Measurements from ENCODE around the gene ZNF296.

The ZNF296 gene

DNA sequence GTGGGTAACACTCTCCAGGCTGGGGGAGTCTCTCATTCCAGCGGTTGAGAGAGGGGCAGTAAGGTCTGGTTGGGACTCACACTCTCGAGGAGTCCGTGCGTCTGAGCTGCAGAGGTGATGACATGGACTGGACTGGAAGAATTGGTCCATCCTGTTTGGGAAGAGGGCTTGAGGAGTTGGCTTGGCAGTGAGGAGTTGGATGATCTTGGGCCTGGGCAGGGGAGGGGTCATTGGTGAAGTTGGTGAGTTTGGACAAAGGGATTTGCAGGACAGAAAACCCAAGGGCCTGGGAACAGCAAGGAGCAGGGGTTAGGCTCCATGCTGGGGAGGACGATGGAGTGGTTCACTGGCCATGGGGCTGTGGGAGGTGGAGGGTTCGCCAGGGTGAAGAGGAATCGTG lies 20.4 kb upstream of the ZNF296 start:
- no peak for TF ChIP-seq Cebpa-rat (IDR thresholded peaks at IDR 0.05)
- peak overlapping the region; percentile 70 to 99 (median 97); a peak in 21 of 22 replicates for H3K4me2 ChIP-seq
- peaks cover 0 to 43% (median 30%) of the 10 kb centered on the region in 11 experiments; a peak in 15 of 22 replicates for H3K36me3 ChIP-seq
- peaks cover 78 to 88% (median 81%) of the 10 kb centered on the region in 10 experiments for H3K4me1 ChIP-seq
- no peaks in the 10 kb centered on the region for H3K9me3 ChIP-seq (replicated peaks in 1 of 11)
- H3K9ac ChIP-seq: peak overlapping the region in 10 of 11 experiments; percentile 8 to 99 (median 64); a peak in 16 of 22 replicates
- H3K27ac ChIP-seq: peak overlapping the region in 7 of 11 experiments; percentile 17 to 82 (median 69); a peak in 7 of 22 replicates
- H3K27me3 ChIP-seq: no peaks in the 10 kb centered on the region
- H3K4me3 ChIP-seq: no peak overlapping the region
- peaks cover 1 to 86% (median 82%) of the 10 kb centered on the region in 11 experiments; a peak in 21 of 22 replicates for H4K20me1 ChIP-seq

DNA sequence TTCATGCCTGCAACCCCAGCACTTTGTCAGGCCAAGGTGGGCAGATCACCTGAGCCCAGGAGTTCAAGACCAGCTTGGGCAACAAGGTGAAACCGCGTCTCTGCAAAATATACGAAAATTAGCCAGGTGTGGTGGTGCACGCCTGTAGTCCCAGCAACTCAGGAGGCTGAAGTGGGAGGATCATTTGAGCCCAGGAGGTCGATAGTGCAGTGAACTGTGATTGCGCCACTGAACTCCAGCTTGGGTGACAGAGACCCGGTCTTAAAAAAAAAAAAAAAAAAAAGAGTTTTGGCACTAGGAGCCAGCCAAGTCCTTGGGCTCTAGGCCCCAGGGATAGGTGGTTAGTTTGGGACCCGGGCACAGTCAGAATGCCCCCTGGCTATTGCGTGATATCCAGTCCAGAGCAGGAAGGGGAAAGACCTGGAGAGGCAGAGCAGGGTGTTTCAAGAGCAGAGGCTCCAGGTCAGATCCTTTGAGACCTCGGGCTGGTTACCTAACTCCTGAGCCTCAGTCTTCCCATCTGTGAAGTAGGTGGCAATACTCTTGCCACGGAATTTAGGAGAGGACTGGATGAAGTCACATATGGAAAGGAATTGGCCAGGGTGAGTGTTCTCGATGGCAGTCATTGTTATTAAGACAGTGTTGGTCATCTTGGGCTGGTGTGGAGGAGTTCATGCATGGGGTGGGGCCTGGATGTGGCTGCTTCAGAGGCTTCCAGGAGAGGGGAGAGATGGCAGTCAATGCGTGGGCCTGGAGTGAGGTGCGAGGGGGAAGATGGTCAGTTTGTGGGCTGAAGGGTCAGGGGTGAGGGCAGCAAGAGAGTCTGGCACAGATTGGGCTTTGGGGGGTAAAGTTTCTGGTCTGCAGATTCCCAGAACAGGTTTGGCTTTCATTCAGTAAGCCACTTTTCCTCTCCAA lies 19.5 kb upstream of the ZNF296 start:
- H3K9me3 ChIP-seq (replicated peaks in 1 of 11): peaks cover 0 to 6% (median 0%) of the 10 kb centered on the region in 11 experiments; a peak in 2 of 22 replicates
- peaks cover 6 to 49% (median 36%) of the 10 kb centered on the region in 11 experiments for H3K36me3 ChIP-seq
- H3K4me2 ChIP-seq: peak overlapping the region; percentile 87 to 99 (median 97)
- H3K4me1 ChIP-seq: peaks cover 69 to 84% (median 77%) of the 10 kb centered on the region in 10 experiments
- H3K9ac ChIP-seq: peak overlapping the region in 10 of 11 experiments; percentile 6 to 99 (median 86); a peak in 17 of 22 replicates
- H3K4me3 ChIP-seq: peak overlapping the region in 1 of 10 experiments; percentile 98; a peak in 2 of 20 replicates
- 0 out of 22 replicates have a peak, but pooled peaks of 1 of the 11 experiments have one; percentile 30 for TF ChIP-seq Cebpa-rat (IDR thresholded peaks at IDR 0.05)
- H4K20me1 ChIP-seq: peaks cover 0 to 80% (median 77%) of the 10 kb centered on the region in 11 experiments; a peak in 21 of 22 replicates
- peak overlapping the region in 2 of 11 experiments; percentile 8 to 38; a peak in 3 of 22 replicates for H3K27ac ChIP-seq
- no peaks in the 10 kb centered on the region for H3K27me3 ChIP-seq

DNA sequence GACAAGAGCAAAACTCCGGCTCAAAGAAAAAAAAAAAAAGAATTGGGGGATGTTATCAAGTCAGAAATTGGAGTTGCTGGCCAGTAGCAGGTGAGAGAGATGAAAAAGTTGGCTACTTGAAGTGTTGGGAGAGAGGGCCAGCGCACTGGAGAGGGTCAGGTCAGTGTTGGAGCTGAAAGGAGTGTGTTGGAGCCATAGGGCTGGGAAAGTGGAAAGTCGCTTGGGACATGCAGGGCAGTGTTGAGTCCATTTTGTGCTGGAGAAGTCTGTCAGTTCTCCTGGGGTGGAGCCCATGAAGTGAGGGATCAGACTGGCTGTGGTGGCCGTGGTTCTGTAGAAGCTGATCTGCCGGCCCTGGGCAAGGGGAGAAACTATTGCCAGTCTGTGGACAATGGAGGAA lies 18.4 kb upstream of the ZNF296 start:
- Histone ChIP-seq H3K9me3 (replicated peaks in 1 of 11) (peaks cover 0 to 6% (median 0%) of the 10 kb centered on the region in 11 experiments; a peak in 2 of 22 replicates), H3K4me2 (peak overlapping the region; percentile 87 to 99 (median 97)), H3K27me3 (no peaks in the 10 kb centered on the region), H3K4me3 (peak overlapping the region; percentile 92 to 100 (median 96)), H4K20me1 (peaks cover 0 to 80% (median 75%) of the 10 kb centered on the region in 11 experiments; a peak in 21 of 22 replicates), H3K9ac (peak overlapping the region; percentile 93 to 99 (median 97); a peak in 19 of 22 replicates), H3K27ac (peak overlapping the region in 3 of 11 experiments; percentile 8 to 99 (median 97); a peak in 2 of 22 replicates), H3K36me3 (peaks cover 17 to 54% (median 38%) of the 10 kb centered on the region in 11 experiments), H3K4me1 (peaks cover 59 to 74% (median 67%) of the 10 kb centered on the region in 10 experiments)
- no peak for TF ChIP-seq Cebpa-rat (IDR thresholded peaks at IDR 0.05)

DNA sequence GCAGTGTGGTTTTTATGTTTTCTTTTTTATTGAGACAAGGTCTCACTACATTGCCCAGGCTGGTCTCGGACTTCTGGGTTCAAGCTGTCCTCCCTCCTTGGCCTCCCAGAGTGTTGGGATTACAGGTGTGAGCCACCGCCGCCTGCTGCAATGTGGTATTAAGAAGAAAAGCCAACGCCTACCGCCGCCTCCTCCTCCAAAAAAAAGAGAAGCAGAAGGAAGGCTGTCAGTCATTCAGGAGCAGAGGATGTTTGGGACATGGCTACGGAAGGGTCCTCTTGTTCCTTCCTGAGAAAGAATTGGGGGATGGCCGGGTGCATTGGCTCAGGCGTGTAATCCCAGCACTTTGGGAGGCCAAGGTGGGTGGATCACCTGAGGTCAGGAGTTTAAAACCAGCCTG lies 17.9 kb upstream of the ZNF296 start:
- Histone ChIP-seq H3K27ac (peak overlapping the region; percentile 96 to 100 (median 98); a peak in 21 of 22 replicates), H3K9ac (peak overlapping the region; percentile 93 to 99 (median 97))

DNA sequence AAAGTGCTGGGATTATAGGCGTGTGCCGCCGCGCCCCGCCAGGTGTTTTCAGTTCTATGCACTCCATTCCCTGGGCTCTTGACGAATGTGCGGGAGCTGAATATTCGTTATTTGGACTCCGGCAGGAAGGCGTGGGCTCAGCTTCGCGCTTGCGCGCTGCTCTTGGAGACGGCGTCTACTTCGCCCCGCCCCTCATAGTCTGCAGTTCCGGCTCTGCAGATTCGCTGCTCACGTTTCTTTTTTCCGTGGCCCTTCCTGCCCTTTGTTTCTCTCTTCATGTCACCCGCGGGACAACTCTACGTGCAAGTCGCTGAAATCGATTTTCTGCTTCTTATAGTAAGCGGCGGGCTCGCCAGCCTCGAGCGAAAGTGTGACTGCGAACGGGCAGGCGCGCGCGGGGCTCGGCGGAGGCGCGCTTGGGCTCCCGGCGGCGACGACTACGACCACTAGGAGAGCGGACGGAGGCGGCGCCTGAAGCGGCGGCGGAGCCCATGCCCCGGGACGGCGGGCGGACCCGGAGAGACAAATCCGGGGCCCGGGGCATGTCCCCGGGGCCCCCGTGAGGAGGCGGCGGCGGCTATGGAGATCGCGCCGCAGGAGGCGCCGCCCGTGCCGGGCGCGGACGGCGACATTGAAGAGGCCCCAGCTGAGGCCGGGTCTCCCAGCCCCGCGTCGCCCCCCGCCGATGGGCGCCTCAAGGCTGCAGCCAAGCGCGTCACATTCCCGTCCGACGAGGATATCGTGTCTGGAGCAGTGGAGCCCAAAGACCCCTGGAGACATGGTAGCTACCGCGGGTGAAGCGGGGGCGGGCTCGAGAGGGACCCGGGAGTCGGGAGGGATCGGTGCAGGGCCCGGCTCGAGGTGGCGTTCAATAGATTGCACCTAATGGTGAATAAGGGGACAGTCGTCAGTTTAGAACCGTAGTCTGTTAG lies 16.7 kb upstream of the ZNF296 start, which contains the start of gene PPP1R37:
Gene PPP1R37 (plus strand): TSS at position 433 of the 932 bp plus-strand sequence. CDS start 147 bp downstream, at position 580.
- Histone ChIP-seq H3K4me3 (peak within 1 kb of the TSS; percentile 92 to 100 (median 96)), H3K9ac (peak within 1 kb of the TSS; percentile 93 to 99 (median 97)), H3K4me1 (peaks cover 42 to 58% (median 53%) of the 10 kb centered on the region in 10 experiments), H4K20me1 (peaks cover 0 to 78% (median 62%) of the 10 kb centered on the region in 11 experiments; a peak in 20 of 22 replicates), H3K36me3 (peaks cover 26 to 65% (median 54%) of the 10 kb centered on the region in 11 experiments), H3K9me3 (replicated peaks in 1 of 11) (peaks cover 0 to 6% (median 0%) of the 10 kb centered on the region in 11 experiments; a peak in 2 of 22 replicates), H3K27me3 (no peaks in the 10 kb centered on the region), H3K4me2 (peak within 1 kb of the TSS; percentile 87 to 99 (median 97)), H3K27ac (peak within 1 kb of the TSS; percentile 96 to 100 (median 98))
- TF ChIP-seq Cebpa-rat (IDR thresholded peaks at IDR 0.05): no peak

More for the DNA sequence above, 17.9 kb upstream of the ZNF296 start:
- Histone ChIP-seq H3K9me3 (replicated peaks in 1 of 11) (peaks cover 0 to 6% (median 0%) of the 10 kb centered on the region in 11 experiments; a peak in 2 of 22 replicates), H4K20me1 (peaks cover 0 to 79% (median 73%) of the 10 kb centered on the region in 11 experiments; a peak in 21 of 22 replicates), H3K4me1 (peaks cover 53 to 68% (median 61%) of the 10 kb centered on the region in 10 experiments), H3K27me3 (no peaks in the 10 kb centered on the region), H3K4me3 (peak overlapping the region; percentile 92 to 100 (median 96)), H3K4me2 (peak overlapping the region; percentile 87 to 99 (median 97)), H3K36me3 (peaks cover 16 to 55% (median 42%) of the 10 kb centered on the region in 11 experiments)
- TF ChIP-seq Cebpa-rat (IDR thresholded peaks at IDR 0.05): no peak

DNA sequence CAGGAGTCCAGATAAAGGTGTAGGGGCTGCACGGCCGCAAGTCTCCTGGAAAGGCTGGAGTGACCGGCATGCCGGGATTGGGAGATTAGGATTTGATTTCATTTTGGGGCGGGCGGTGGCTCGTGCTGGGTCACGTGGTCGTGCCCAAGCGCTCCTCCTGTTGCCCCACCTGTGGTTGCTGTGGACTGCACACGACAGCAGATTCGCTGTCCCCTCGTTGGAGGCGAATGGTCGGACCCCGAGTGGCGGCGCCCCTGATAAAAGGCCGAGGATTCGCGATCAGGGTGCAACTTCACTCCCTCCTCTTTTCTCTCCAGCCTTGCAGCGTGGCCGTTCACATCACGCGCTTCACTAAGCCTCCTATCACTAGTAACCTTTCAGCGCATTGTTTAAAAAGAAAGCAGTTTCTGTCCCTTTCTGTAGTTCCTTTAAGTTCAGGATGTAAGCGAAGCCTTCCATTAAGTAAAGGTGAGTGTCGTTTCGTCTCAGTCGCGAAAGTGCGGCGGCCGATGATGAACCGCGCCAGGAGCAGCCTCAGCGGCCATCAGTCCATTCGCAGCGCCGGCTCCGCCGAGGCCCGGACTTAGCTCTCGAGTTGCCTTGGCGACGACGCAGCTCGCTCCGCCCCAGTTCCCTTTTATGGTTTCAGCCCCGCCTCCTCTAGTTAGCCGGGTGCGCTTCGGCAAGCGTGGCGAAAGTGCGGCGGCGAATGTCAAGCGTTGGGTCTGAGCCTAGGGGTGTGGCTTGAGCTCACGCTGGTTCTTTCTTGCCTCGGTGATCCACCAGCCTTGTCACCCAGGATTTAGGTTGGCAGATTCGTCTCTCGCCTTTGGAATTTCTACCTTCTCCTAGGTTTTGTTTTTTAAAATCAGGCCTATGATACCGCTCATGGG lies 15.0 kb upstream of the ZNF296 start:
- Histone ChIP-seq H3K36me3 (peaks cover 31 to 67% (median 52%) of the 10 kb centered on the region in 11 experiments), H3K4me1 (peaks cover 33 to 54% (median 47%) of the 10 kb centered on the region in 10 experiments), H3K27me3 (no peaks in the 10 kb centered on the region), H3K4me2 (peak overlapping the region; percentile 73 to 99 (median 97)), H4K20me1 (peaks cover 0 to 74% (median 60%) of the 10 kb centered on the region in 11 experiments; a peak in 19 of 22 replicates), H3K4me3 (peak overlapping the region; percentile 92 to 100 (median 96)), H3K27ac (peak overlapping the region; percentile 96 to 100 (median 98); a peak in 21 of 22 replicates), H3K9me3 (replicated peaks in 1 of 11) (peaks cover 0 to 6% (median 0%) of the 10 kb centered on the region in 11 experiments; a peak in 2 of 22 replicates), H3K9ac (peak overlapping the region; percentile 93 to 99 (median 97))
- no peak for TF ChIP-seq Cebpa-rat (IDR thresholded peaks at IDR 0.05)

DNA sequence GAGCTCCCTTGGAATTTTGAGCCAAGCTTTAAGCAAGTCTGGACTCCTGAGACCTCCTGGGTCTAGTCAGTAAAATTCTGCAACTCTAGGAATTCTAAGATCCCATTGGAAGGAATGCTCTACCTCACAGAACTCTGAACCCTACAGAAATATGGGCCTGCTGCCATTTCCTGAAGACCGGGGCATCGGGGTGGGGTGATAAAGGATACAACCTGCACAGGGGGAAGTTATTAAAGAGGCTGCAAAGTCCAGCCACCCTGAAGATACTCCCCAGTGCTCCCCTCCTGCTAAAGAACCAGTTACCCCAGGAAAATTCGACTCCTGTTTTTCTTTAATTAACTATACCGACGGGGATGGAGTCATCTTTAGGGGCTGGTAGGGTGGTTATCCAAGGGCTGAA lies 14.3 kb upstream of the ZNF296 start:
- no peak overlapping the region for H3K4me3 ChIP-seq
- H3K4me2 ChIP-seq: peak overlapping the region in 1 of 11 experiments; percentile 99; a peak in 3 of 22 replicates
- peaks cover 33 to 63% (median 50%) of the 10 kb centered on the region in 11 experiments for H3K36me3 ChIP-seq
- H3K27ac ChIP-seq: no peak overlapping the region
- H3K9ac ChIP-seq: no peak overlapping the region
- H3K9me3 ChIP-seq (replicated peaks in 1 of 11): peaks cover 0 to 6% (median 0%) of the 10 kb centered on the region in 11 experiments; a peak in 2 of 22 replicates
- peaks cover 0 to 70% (median 56%) of the 10 kb centered on the region in 11 experiments; a peak in 19 of 22 replicates for H4K20me1 ChIP-seq
- peaks cover 26 to 47% (median 41%) of the 10 kb centered on the region in 10 experiments for H3K4me1 ChIP-seq
- no peak for TF ChIP-seq Cebpa-rat (IDR thresholded peaks at IDR 0.05)
- no peaks in the 10 kb centered on the region for H3K27me3 ChIP-seq
